H1 (cell line): ENCODE results near the gene NEGR1. TPM values are rescaled to one million over a fixed set of nuclear protein-coding genes. Genes with fewer than 3 reads are reported as not detected.

ENCODE experiments used
- RNF2 ChIP-seq: fragments of 200-900, 300-1000 bp; sonication (generic); IDR thresholded peaks from 2 replicates; pipeline ENCODE4 v1.7.1; 2016; ENCODE audit warnings: borderline replicate concordance, low read depth, mild to moderate bottlenecking, antibody characterized with exemption, low read length; ENCODE audit not compliant: poor library complexity, severe bottlenecking; ENCODE audit errors: missing control alignments
- polyA plus RNA-seq, 7 experiments: library from polyadenylated mRNA; depleted of rRNA in 3 of 7; stranded (reverse) in 5 of 7; unstranded in 2 of 7; fragments of >200 nt in 5 of 7; fragments of 200-250 nt in 2 of 7; gene quantifications; 1 replicate in 5 of 7; 2 replicates in 1 of 7; 4 replicates in 1 of 7; pipeline versions ENCODE4 v1.2.1 to v1.2.3, GENCODE V29; 2011 to 2013; ENCODE audit warnings: missing spikeins in 2 of 7, mixed read lengths in 2 of 7
- total RNA-seq: library from RNA; stranded (reverse); fragmentation: NEBNext Ultra II Directional; extraction: Animal tissue kit (Norgen Biotek cat#: 25700); gene quantifications from 2 replicates; pipeline ENCODE4 v1.2.1, GENCODE V29; 2021

NEGR1 gene
- total and polyA plus RNA-seq, 2 of the 8 experiments (the other 6 are each of a cell fraction or from before 2014, with no cell fraction given), result 0.71 to 1.3 TPM

DNA sequence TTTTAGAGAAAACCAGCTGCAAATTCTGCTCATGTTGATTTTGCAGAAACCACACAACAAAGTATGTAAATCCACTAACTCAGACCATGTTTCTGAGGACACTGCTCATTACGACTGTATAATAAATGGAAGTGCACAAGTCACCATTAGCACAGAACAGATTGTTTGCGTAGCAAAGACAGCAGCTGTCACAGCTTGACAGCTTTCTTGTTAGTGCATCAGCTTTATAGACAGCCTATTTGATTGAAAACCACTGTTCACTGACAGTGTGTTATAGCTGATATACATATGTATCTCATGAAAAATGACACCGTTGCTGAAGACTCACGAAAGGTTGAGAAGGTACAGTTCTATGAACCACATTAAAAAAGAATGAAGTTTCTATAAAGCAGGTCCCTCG is 641.3 kb downstream of the NEGR1 start (continued):
- no peak for TF ChIP-seq RNF2
